Activated T-cell treated with anti-CD3 and anti-CD28 coated beads, Interleukin-2, amount 50 U/mL, for 4 hours (primary cell): ENCODE results near the gene TSNAX. TPM values are rescaled to one million over a fixed set of nuclear protein-coding genes. Genes with fewer than 3 reads are reported as not detected.
A peak's percentile ranks its signal among the peaks of the same experiment; 100 is the strongest.

Experiments
- ATAC-seq, 2 donors: fragments of 200-7000 bp; cut with Tn5 transposase; one replicate each; pipeline ENCODE4 v1.10.0; 2021
- DNase-seq: peaks from one replicate; pipeline ENCODE4 v3.0.0-alpha.2; 2020
- H3K27me3 Mint-ChIP-seq: one replicate; pipeline ENCODE4 v1.8.0; 2021; ENCODE audit warnings: low read depth, mixed read lengths
- H3K36me3 Mint-ChIP-seq: one replicate; pipeline ENCODE4 v1.8.0; 2022; ENCODE audit warnings: mixed read lengths; ENCODE audit not compliant: insufficient read depth
- H3K4me1 Mint-ChIP-seq: one replicate; pipeline ENCODE4 v1.8.0; 2021; ENCODE audit warnings: low read depth, mixed read lengths
- H3K4me3 Mint-ChIP-seq: one replicate; pipeline ENCODE4 v1.8.0; 2021; ENCODE audit warnings: mild to moderate bottlenecking, moderate library complexity, mixed read lengths
- H3K9me3 Mint-ChIP-seq: one replicate; pipeline ENCODE4 v1.8.0; 2021; ENCODE audit warnings: mixed read lengths
- total RNA-seq, 3 donors: library from RNA; stranded (reverse); gene quantifications; one replicate each; pipeline ENCODE4 v1.2.1, GENCODE V29; 2021

TSNAX gene
- total RNA-seq, 3 donors from 2014 or later, result 40.6 to 43.3 (median 43.1) TPM

DNA sequence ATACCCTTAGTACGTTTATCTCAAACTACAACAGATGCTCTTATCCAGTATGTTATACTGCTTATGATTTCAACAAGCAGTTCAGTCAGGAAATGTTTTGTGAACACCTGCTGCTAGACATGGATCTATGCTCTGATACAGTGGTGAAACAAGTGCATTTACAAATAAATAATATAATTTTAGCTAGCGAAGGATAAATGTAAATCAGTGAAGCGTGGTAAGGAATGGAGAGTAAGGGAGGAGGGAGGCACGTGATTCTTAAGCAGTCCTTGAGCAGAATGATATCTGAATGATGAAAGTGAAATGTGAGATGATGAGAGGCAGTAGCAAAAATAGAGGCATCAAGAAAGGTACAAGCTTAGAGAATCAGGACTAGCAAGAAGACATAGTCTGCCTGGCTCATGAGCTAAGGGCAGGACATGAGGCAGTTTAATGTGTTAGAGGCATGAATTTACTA lies 6.3 kb downstream of the TSNAX start:
- H3K36me3 Mint-ChIP-seq, result peaks cover 23% of the 10 kb centered on the region
- no peak overlapping the region for H3K4me3 Mint-ChIP-seq
- peaks cover 43% of the 10 kb centered on the region for H3K4me1 Mint-ChIP-seq
- no peak for DNase-seq
- no peaks in the 10 kb centered on the region for H3K9me3 Mint-ChIP-seq
- no peak for ATAC-seq
- no peaks in the 10 kb centered on the region for H3K27me3 Mint-ChIP-seq

DNA sequence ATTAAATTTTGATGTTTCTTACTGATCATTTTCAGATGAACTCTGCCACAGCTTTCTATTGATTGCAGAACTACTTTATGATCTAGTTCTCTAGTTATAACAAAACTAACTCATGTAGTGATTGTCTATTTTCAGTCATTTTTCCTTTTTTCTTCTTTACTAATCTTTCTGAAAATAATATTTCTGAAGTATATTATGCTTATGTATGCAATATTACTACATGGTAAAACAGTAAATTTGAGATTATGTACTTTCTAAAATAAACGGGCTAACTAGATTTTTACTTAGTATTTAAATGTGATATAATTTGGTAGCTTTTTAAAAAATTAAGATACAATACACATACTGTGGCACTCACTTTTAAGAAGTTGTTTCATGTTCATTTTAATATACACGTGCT lies 7.6 kb downstream of the TSNAX start:
- Mint-ChIP-seq H3K4me3 (no peak overlapping the region), H3K4me1 (peaks cover 34% of the 10 kb centered on the region), H3K27me3 (no peaks in the 10 kb centered on the region), H3K36me3 (peaks cover 23% of the 10 kb centered on the region), H3K9me3 (peaks cover 8% of the 10 kb centered on the region)
- ATAC-seq, result no peak
- no peak for DNase-seq

DNA sequence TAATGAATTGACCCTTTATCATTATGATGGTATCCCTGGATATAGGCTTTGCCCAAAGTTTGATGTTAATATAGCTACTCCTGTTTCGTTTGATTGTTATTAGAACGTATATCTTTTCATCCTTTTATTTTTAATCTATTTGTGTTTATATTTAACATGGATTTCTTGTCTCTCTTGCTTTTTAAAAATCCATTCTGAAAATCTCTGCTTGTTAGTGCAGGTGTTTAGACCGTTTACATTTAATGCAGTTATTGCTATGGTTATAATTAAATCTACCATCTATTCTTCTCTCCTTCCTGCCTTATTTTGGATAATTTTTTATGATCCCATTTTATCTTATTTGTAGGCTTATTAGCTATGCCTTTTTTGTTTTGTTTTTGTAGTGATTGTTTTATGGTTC lies 12.4 kb downstream of the TSNAX start:
- no peak overlapping the region for H3K4me3 Mint-ChIP-seq
- no peaks in the 10 kb centered on the region for H3K27me3 Mint-ChIP-seq
- peaks cover 8% of the 10 kb centered on the region for H3K9me3 Mint-ChIP-seq
- no peak for ATAC-seq
- DNase-seq, result no peak
- H3K4me1 Mint-ChIP-seq, result peaks cover 14% of the 10 kb centered on the region
- peaks cover 39% of the 10 kb centered on the region for H3K36me3 Mint-ChIP-seq

DNA sequence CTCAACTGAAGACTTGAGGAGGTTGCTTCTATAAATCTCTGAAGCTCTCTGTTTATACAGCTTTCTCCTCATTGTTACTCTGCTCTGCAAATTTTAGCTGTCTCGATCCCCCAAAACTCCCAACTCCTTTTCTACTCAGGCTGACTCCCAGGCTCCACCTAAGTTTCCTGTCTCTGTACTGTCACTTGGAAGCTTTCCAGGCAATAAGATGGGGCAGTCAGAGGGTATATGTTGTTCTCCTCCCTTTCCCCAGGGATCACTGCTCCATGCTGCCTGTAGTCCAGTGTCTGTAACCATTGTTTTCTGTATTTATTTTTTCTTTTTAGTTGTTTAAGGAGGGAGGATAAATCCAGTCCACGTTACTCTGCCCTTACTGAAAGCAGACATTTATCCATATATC lies 13.4 kb downstream of the TSNAX start:
- Mint-ChIP-seq H3K4me3 (no peak overlapping the region), H3K9me3 (peaks cover 8% of the 10 kb centered on the region), H3K27me3 (no peaks in the 10 kb centered on the region), H3K4me1 (peaks cover 12% of the 10 kb centered on the region), H3K36me3 (peaks cover 44% of the 10 kb centered on the region)
- DNase-seq, result no peak
- no peak for ATAC-seq

DNA sequence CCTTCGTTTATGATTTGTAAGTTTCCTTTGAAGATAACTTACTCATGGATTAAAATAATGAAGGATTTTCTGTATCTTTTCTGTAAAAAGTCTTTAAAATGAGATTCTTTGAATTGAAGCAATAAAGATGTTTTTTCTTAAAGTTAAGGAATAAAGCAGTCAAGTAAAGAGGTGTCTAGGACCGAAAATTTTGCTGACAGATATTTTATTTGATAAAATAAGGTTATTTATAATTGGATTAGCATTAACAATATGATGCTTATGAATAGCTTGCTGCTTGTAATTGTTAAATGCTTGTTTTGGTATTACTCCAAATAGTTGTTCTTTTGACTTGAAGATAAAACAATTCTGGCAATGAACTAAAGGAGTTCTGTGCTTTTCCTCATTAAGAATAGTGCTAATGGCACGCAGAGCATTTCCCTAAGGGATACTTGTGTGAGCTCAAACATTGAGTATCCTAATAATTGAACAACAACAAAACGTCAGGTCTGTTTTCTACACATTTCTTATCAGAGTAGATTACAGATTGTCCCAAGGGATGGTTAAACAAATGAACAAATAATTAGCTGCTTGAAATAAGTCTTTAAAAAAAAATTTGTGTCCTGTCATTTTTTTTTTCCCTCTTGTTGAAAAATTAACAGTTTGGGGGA lies 16.6 kb downstream of the TSNAX start:
- H3K27me3 Mint-ChIP-seq, result no peaks in the 10 kb centered on the region
- peaks cover 8% of the 10 kb centered on the region for H3K9me3 Mint-ChIP-seq
- H3K36me3 Mint-ChIP-seq, result peaks cover 42% of the 10 kb centered on the region
- ATAC-seq (no peak), DNase-seq (no peak)
- peaks cover 11% of the 10 kb centered on the region for H3K4me1 Mint-ChIP-seq
- no peak overlapping the region for H3K4me3 Mint-ChIP-seq

DNA sequence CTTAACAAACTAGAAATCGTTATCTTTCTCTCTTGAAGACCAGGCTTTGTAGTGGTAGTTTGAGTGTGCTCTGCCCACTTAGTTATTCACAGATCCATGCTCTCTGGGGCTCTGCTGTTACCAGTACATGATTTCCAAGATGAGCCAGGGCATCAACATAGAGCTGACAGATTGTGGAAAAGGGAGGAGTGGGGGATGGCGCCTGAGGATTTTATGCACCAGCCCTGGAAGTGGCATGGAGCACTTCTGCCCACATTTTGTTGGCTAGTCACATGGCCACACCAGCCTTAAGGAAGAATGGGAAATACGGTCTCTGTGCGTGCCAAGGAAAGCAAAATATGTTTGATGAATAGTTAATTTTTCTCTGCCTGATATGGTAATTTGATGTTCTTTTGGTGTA lies 18.2 kb downstream of the TSNAX start:
- Mint-ChIP-seq H3K9me3 (no peaks in the 10 kb centered on the region), H3K4me1 (peaks cover 9% of the 10 kb centered on the region), H3K27me3 (no peaks in the 10 kb centered on the region), H3K4me3 (no peak overlapping the region), H3K36me3 (peaks cover 34% of the 10 kb centered on the region)
- ATAC-seq (no peak), DNase-seq (no peak)

DNA sequence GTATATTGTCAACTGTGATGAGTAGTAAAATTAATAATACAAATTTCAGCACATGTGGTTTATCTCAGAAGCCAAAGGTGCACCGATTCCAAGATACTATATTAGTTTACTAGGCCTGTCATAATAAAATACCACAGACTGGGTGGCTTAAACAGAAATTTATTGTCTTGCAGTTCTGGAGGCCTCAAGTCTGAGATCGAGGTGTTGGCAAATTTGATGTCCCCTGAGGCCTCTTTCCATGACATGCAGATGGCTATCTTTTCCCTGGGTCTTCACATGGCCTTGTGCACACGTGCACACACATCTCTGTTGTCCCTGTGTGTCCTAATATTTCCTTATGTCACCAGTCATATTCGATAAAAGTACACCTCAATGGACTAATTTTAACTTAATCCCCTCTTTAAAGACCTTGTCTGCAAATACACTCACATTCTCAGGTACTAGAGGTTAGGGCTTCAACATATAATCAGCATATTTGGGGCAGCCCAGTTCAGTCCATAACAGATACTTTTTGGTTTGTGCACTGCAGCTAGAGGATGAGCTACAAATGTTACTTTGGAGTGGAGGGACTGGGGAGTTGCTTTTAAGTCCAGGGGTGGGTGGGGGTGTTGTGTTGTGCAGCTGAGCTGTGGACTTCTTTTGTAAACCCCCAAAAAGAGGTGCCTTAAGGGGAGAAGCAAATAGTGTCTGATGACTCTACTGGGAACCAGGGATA lies 21.4 kb downstream of the TSNAX start:
- no peak for DNase-seq
- Mint-ChIP-seq H3K4me1 (peaks cover 9% of the 10 kb centered on the region), H3K27me3 (no peaks in the 10 kb centered on the region), H3K9me3 (no peaks in the 10 kb centered on the region), H3K4me3 (no peak overlapping the region), H3K36me3 (peaks cover 31% of the 10 kb centered on the region)
- no peak for ATAC-seq

DNA sequence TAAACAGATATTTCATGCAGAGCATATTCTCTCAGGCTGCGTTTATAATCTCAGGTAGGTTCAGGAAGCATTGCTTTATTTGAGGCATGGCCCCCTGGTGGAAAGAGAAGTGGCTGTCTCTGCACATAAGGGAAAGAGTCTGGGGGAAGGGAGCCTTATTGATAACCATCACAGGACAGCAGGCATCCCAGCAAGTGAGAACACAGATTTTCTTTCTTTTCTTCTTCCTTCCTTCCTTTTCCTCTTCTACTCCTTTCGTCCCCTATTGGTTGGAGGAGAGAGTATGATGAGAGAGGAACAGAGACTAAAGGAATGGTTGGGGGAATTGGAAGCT lies 21.9 kb downstream of the TSNAX start:
- Mint-ChIP-seq H3K36me3 (peaks cover 32% of the 10 kb centered on the region), H3K4me3 (no peak overlapping the region), H3K9me3 (no peaks in the 10 kb centered on the region), H3K4me1 (peaks cover 12% of the 10 kb centered on the region), H3K27me3 (no peaks in the 10 kb centered on the region)
- peak in 1 of 2 donors; percentile 43 for ATAC-seq
- peak; percentile 18 for DNase-seq

DNA sequence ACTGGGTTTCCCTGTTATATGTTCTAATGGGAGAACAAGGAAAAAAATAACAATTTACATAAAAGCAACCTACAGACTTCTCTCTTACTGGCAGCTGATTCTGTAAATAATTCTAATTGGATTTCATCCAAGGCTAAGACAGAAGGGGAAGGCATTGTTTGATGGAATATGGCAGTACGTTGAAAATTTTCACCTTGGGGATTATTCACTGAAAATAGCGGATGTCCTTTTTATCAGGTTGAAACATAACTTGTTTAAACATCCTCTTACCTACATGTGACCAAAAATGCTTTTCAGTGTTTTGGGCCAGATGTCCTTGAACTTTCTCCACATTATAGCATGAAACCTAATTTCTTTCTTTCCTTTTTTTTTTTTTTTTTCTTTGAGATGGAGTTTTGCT lies 24.9 kb downstream of the TSNAX start:
- peaks cover 24% of the 10 kb centered on the region for H3K36me3 Mint-ChIP-seq
- ATAC-seq (no peak), DNase-seq (no peak)
- H3K4me3 Mint-ChIP-seq, result no peak overlapping the region
- no peaks in the 10 kb centered on the region for H3K27me3 Mint-ChIP-seq
- H3K4me1 Mint-ChIP-seq, result peaks cover 23% of the 10 kb centered on the region
- no peaks in the 10 kb centered on the region for H3K9me3 Mint-ChIP-seq

DNA sequence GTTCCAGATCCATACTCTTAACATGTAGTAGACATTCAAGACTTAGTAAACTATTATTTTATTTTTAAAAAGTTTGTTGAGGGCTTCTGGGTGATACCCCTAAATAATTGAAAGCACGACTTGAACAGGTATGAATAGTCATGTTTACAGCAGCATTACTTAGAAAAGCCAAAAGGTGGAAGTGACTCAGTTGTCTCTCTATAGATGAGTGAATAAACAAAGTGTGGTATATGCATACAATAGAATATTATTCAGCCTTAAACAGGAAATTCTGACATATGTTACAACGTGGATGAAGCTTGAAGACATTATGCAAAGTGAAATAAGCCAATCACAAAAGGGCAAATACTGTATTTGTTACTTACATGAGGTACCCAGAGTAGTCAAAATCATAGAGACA lies 26.5 kb downstream of the TSNAX start:
- DNase-seq (no peak), ATAC-seq (peak; percentile 37 to 65)
- peaks cover 21% of the 10 kb centered on the region for H3K36me3 Mint-ChIP-seq
- no peaks in the 10 kb centered on the region for H3K27me3 Mint-ChIP-seq
- peaks cover 25% of the 10 kb centered on the region for H3K4me1 Mint-ChIP-seq
- H3K4me3 Mint-ChIP-seq, result no peak overlapping the region
- no peaks in the 10 kb centered on the region for H3K9me3 Mint-ChIP-seq

DNA sequence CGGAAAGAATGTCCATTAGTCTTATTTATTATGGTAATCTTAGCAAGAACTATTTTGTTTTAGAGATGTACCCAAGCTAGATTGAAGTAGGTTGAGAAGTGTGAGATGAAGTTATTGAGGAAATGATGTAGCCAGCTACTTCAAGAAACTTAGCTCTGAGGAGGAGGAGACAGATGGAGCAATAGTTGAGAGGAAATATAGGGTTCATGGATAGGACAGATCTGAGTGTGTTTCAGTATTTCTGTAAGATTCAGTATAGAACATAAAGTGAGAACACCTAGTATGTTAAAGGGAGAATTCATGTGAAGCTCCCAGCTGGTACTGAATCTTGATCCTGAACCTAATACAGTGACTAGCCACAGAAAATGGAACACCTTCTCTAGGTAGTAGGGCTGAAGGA lies 28.9 kb downstream of the TSNAX start:
- DNase-seq (no peak), ATAC-seq (no peak)
- no peaks in the 10 kb centered on the region for H3K9me3 Mint-ChIP-seq
- H3K27me3 Mint-ChIP-seq, result no peaks in the 10 kb centered on the region
- H3K4me3 Mint-ChIP-seq, result no peak overlapping the region
- H3K4me1 Mint-ChIP-seq, result peaks cover 25% of the 10 kb centered on the region
- H3K36me3 Mint-ChIP-seq, result peaks cover 23% of the 10 kb centered on the region

DNA sequence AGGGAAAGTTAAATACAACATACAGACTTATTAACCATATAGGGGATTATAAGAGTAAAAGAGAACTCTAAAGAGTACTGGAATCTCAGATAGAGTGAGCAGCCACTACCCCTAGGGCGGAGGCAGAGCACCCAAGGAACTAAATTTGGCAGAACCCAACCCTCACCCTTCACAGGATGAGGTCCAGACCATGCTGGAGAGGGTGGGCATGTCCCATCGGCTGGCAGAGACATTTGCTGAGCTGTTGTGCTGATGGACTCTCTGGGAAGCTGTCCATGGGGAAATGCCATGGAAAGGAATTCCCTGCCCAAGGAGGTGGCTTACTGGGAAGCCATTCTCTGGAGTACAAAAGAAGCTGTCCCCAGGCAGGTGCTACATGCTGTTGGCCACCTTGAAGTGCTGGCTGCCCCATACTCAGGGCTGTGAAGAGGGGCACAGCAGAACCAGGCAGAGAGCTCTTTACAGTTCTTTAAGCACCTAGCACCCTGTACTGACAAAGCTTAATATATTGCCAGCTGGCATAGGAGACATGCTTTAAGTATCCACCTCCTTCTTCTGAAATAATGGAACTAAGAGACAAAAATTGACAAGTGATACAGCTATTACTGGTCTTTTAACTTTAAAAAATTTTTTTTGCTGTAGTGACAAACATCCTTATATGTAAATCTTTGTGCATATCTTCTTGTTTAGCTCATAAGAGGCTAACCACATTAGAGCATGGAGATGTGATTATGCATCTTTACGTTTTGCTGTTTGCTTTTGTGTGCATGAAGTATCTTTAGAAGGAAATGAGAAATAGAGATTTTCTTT lies 29.6 kb downstream of the TSNAX start:
- ATAC-seq (no peak), DNase-seq (no peak)
- Mint-ChIP-seq H3K9me3 (no peaks in the 10 kb centered on the region), H3K4me3 (no peak overlapping the region), H3K36me3 (peaks cover 21% of the 10 kb centered on the region), H3K4me1 (peaks cover 22% of the 10 kb centered on the region), H3K27me3 (no peaks in the 10 kb centered on the region)

DNA sequence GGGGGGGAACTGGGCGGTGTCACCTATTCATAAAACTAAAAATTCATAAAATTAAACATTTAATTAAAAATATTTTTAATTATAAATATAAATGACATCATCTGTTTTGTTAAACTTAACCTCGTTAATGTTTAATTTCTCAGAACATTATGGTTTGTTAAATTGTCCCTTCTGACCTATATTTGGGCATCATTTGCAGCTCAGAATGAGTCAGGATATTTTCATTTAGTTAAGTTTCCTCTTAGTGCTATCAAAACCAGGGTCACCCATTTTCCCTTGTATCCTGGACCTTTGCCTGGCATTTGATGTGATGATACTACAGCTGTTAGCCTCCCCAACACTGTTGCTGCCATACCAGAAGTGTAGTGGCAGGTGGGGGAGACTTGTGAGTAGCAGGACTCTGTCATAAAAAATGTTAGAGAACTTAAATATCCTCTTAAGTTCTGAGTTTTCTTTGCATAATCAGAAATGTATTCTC lies 30.3 kb downstream of the TSNAX start:
- no peak for ATAC-seq
- H3K36me3 Mint-ChIP-seq, result peaks cover 25% of the 10 kb centered on the region
- H3K4me1 Mint-ChIP-seq, result peaks cover 22% of the 10 kb centered on the region

DNA sequence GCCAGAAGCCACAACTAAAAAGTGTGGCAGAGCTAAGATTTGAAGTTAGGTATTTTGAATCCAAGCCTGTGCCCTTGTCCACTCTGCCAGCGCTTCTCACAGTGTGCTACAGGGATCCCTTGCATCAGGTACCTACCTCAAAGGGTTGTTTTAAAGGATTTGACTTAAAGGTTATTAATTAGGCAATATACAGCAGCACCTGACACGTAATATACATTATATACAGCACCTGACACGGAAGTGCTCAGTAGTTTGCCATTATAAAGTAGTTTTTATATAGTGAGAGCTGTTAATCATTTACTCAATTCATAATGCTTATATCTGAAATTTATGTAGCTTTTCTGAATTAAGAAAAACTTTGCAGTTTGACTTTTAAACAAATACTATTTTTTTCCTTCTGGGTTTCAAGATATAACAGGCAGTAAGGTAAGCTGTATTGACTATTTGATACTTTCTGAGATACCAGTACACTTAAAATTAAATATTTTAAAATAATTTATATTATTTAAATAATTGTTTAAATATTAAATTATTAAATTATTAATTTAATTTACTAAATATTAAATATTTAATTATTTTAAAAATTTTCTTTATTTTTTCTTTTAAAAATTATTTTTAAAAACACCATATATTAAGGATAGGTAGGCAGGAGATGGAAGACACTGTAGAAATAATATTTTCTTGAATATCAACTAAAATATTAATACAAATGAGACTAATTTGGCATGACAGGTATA lies 33.3 kb downstream of the TSNAX start:
- H3K4me1 Mint-ChIP-seq, result peaks cover 10% of the 10 kb centered on the region
- peaks cover 17% of the 10 kb centered on the region for H3K36me3 Mint-ChIP-seq
- DNase-seq (no peak), ATAC-seq (no peak)
- no peaks in the 10 kb centered on the region for H3K9me3 Mint-ChIP-seq
- H3K4me3 Mint-ChIP-seq, result no peak overlapping the region
- no peaks in the 10 kb centered on the region for H3K27me3 Mint-ChIP-seq

More for the DNA sequence above, 30.3 kb downstream of the TSNAX start:
- DNase-seq, result no peak
- no peaks in the 10 kb centered on the region for H3K9me3 Mint-ChIP-seq
- no peak overlapping the region for H3K4me3 Mint-ChIP-seq
- H3K27me3 Mint-ChIP-seq, result no peaks in the 10 kb centered on the region
